GM08714 (cell line): Measurements from ENCODE around the gene C10orf53.
"Not testable (repeated sequence)": the region's sequence is repeated elsewhere in the genome, so short reads cannot be mapped to it uniquely, and the experiment has no call there.

ENCODE experiments used
- H3K4me3 ChIP-seq: fragments of 200-500 bp; sonication (Bioruptor generic); 2 replicates; pipeline ENCODE4 v1.5.1; 2014; ENCODE audit warnings: mild to moderate bottlenecking, low read length, inconsistent platforms
- ZNF274 ChIP-seq: IDR thresholded peaks from 2 replicates; pipeline ENCODE4 v1.6.1; 2012; ENCODE audit warnings: mild to moderate bottlenecking, low read depth, low read length

Gene C10orf53

DNA sequence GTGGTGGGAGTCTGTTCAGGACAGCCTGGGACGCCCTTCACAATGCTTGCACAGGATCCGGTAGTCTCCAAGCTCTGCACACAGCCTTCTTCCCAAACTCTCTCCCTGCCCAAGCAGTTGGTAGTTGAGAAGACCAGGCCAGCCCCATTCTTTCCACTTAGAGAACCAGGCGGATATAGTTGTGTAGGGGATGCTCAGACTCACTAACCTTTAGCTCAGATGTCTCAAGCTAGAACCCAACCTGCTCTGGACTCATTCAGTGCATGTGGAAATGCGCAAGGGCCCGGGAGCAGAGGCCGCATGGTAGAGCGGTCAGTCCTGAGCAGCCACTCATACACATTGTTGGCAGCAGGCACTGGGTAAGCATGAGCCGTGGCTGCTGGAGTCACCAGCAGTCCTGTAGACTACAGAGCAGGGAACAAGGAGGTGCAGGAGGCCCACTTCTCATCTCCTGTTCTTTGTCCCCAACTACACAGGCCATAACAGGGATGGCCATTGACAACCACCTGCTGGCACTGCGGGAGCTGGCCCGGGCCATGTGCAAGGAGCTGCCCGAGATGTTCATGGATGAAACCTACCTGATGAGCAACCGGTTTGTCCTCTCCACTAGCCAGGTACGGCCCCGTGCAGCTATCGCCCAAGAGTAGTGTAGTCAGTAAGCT lies 17.2 kb upstream of the C10orf53 start:
- TF ChIP-seq ZNF274: no peak

DNA sequence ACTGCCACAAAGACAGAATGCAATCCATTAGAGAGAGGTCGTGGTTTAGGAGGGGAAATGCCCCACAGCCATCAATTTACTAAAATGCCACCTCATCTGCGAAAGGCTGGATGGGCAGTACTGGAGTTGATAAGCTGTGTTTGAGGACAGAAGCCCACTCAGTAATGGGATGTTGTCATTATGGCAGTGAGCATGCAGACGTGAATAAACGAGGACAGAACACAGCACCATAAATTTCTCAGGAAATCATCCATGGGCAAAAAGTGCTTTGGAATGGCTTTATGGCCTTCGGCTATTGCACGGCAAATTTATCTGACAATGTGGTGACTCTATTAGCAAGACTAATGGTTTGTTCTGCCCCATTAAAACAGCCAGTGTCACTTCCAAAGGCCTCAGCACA lies 15.9 kb upstream of the C10orf53 start:
- H3K4me3 ChIP-seq: no peak overlapping the region
- no peak for TF ChIP-seq ZNF274

More for the DNA sequence above, 17.2 kb upstream of the C10orf53 start:
- no peak overlapping the region for H3K4me3 ChIP-seq

DNA sequence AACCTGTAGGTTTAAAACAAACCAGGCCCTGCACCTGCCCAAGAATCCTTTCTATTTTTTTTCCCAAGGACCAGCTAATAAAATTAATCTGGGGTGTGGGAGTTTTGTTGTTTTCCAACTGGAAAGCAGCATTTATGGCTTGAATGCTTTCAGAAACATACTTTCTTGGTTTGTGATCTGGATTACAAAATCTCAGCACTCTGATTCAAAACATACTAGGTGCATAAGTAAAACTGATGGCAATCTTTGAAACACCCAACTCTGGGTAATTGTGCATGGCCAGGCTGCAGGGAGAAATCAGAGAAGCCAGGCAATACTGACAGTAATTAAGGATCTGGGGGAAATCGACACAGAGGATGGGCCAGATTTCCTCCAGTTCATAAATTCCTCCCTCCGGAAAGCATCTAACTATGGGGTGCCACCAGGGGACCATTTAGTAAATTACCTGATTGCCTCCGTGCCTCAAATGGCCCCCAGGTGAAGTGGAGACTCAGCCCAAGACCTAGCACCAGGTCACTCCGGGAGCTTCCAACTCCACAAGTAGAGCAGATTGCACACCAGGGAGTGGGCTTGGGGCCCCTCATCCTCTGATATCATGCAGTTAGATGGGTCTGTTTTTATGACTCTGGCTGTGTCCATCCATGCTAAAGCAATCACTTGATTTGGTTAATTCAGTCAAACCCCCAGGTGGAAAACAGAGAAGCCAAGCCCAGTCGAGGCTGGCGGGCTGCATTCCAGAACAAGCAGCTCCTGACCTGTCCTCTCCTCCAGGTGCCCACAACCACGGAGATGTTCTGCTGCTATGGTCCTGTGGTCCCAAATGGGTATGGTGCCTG lies 15.2 kb upstream of the C10orf53 start:
- H3K4me3 ChIP-seq: no peak overlapping the region
- no peak for TF ChIP-seq ZNF274

DNA sequence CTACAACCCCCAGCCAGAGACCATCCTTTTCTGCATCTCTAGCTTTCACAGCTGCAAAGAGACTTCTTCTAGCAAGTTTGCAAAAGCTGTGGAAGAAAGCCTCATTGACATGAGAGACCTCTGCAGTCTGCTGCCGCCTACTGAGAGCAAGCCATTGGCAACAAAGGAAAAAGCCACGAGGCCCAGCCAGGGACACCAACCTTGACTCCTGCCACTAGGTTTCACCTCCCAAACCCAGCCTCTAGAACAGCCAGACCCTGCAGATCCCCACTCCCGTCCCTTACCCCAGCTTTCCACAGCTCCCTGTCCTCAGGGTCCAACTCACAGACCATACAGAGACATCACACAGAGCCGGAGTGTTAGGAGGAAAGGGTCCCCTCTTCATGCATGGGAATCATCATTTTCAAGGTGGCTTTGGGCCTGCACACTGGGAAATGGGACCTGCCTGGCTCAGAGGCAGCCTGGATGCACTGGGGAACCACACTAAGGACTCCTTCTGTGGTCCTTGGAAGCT lies 14.6 kb upstream of the C10orf53 start:
- H3K4me3 ChIP-seq: no peak overlapping the region
- TF ChIP-seq ZNF274: no peak

- no peak for TF ChIP-seq ZNF274
- H3K4me3 ChIP-seq: no peak overlapping the region
These were observed 13.3 kb upstream of the C10orf53 start for GRCh38 chr10:49666054-49666615.

- no peak overlapping the region for H3K4me3 ChIP-seq
- TF ChIP-seq ZNF274: no peak
These were observed 12.8 kb upstream of the C10orf53 start for GRCh38 chr10:49666685-49667084.

GRCh38 chr10:49667991-49668390 lies 11.5 kb upstream of the C10orf53 start:
- no peak for TF ChIP-seq ZNF274
- no peak overlapping the region for H3K4me3 ChIP-seq

- TF ChIP-seq ZNF274: no peak
- H3K4me3 ChIP-seq: no peak overlapping the region
These were observed 10.8 kb upstream of the C10orf53 start for GRCh38 chr10:49668684-49669083.

DNA sequence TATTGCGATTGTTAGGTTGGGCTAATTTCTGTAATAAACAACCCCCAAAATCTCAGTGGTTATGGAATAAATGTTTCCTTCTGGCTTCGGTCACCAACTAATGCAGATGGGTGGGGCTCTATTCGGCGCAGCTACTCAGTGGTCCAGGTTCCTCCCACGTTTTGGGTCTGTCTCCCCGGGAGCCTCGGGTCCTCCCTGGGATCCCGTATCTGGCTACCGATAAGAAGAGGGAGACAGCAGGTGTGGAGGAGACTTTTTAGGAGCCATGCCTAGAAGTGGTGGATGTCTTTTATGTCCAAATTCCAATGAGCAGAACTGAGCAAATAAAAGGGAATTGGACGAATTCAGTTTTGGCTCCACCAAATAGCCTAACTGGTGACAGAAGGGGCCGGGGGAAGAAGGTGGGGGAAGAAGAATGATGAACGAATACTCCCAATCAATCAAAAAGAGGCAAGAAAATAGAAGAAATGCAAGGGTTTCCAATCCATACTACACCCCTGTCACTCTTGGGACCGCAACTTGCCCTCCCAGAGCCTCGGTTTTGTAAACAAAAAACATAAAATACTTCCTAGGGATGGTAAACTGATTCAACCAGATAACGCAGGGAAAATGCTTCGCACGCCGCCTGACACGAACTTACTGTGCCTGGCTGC lies 498 bp upstream of the C10orf53 start:
- TF ChIP-seq ZNF274: no peak
- peak overlapping the region; percentile 30; the same call in 1 of the 2 replicates for H3K4me3 ChIP-seq

GRCh38 chr10:49682449-49682848 lies 3.0 kb downstream of the C10orf53 start:
- not testable (repeated sequence) for H3K4me3 ChIP-seq

- TF ChIP-seq ZNF274: no peak
- no peak overlapping the region for H3K4me3 ChIP-seq
These were observed 3.4 kb downstream of the C10orf53 start for GRCh38 chr10:49682879-49683278.

GRCh38 chr10:49686651-49687050 lies 7.2 kb downstream of the C10orf53 start:
- H3K4me3 ChIP-seq: no peak overlapping the region
- TF ChIP-seq ZNF274: no peak

- no peak for TF ChIP-seq ZNF274
- H3K4me3 ChIP-seq: no peak overlapping the region
These were observed 8.9 kb downstream of the C10orf53 start for GRCh38 chr10:49688261-49688846.

DNA sequence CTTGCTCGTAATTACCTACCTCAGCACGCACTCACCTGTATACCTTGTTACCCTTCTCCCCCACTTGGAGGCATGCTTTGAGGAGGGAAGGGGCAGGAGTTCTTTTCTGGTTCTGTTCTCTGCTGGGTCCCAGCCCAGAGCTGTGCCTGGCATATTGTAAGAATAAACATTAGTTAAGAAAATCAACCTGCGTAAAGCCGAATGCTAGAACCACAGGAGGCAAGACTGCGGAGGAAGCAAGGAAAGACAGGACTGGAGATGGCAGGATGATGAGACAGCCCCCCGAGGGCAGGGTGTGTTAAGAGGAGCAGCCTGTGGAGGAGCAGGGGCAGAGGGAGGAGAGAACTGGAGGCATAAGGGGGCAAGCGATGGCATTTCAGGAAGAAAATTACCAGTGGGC lies 9.5 kb downstream of the C10orf53 start:
- no peak overlapping the region for H3K4me3 ChIP-seq
- TF ChIP-seq ZNF274: no peak
